H1 (cell line): ENCODE data around the gene VWF. TPM values are rescaled to one million over a fixed set of nuclear protein-coding genes. Genes with fewer than 3 reads are reported as not detected.

Source experiments
- CTCF ChIA-PET: fragments of 300-600 bp; sonication (Branson Sonifier 250); formaldehyde crosslinking; loops from one replicate; lab custom pipeline; 2021; ENCODE audit not compliant: partially characterized antibody; lab: Charles Lee
- POLR2A ChIA-PET: fragments of 300-600 bp; sonication (Branson Sonifier 250); formaldehyde crosslinking; loops from one replicate; lab custom pipeline; 2021; ENCODE audit warnings: inconsistent platforms; ENCODE audit not compliant: partially characterized antibody; lab: Charles Lee
- DNase-seq, 2 experiments: peaks; one replicate each; pipeline versions ENCODE4 v3.0.0 to v3.0.0-alpha.2; 2010 to 2022; ENCODE audit warnings: low spot score in 2 of 2, low read depth in 1 of 2, mixed read lengths in 1 of 2
- FAIRE-seq: peaks from 2 replicates; lab custom pipeline; 2011; peaks lifted over from hg19 to GRCh38; lab: Jason Lieb, UNC
- H2AFZ ChIP-seq: 2 replicates; pipeline ENCODE4 v1.8.1; 2012; ENCODE audit warnings: low read length, inconsistent platforms
- H2AK5ac ChIP-seq: 2 replicates; pipeline ENCODE4 v1.6.1; 2013; ENCODE audit warnings: low read depth, low read length
- H2BK120ac ChIP-seq: replicated peaks from 2 replicates; pipeline ENCODE3; 2013; ENCODE audit warnings: low read depth, low read length, inconsistent platforms
- H2BK12ac ChIP-seq: 2 replicates; pipeline ENCODE4 v1.6.1; 2013; ENCODE audit warnings: low read depth, low read length
- H2BK15ac ChIP-seq: 2 replicates; pipeline ENCODE4 v1.6.1; 2013; ENCODE audit warnings: low read length
- H2BK20ac ChIP-seq: 2 replicates; pipeline ENCODE4 v1.6.1; 2013; ENCODE audit warnings: low read length
- H2BK5ac ChIP-seq: 2 replicates; pipeline ENCODE4 v1.6.1; 2013; ENCODE audit warnings: low read depth, low read length
- H3K14ac ChIP-seq: 2 replicates; pipeline ENCODE4 v1.6.1; 2013; ENCODE audit warnings: inconsistent platforms; ENCODE audit not compliant: insufficient read length
- H3K18ac ChIP-seq: 2 replicates; pipeline ENCODE4 v1.6.1; 2013; ENCODE audit warnings: low read length; ENCODE audit errors: extremely low read depth
- H3K23ac ChIP-seq: 2 replicates; pipeline ENCODE4 v1.6.1; 2013; ENCODE audit warnings: inconsistent platforms; ENCODE audit not compliant: insufficient read length
- H3K23me2 ChIP-seq: 2 replicates; pipeline ENCODE4 v1.6.1; 2013; ENCODE audit warnings: low read depth, low read length
- H3K27ac ChIP-seq: 2 replicates; pipeline ENCODE4 v1.6.1; 2011; ENCODE audit warnings: low read depth, low read length, inconsistent platforms
- H3K27me3 ChIP-seq, 4 experiments: replicated peaks in 1 of 4; 1 replicate in 1 of 4; 2 replicates in 3 of 4; pipeline versions ENCODE4 v1.6.1 to v1.8.1; 2011 to 2013; ENCODE audit warnings: low read length in 3 of 4, mild to moderate bottlenecking in 3 of 4, inconsistent platforms in 2 of 4, mixed read lengths in 2 of 4, moderate library complexity in 1 of 4; ENCODE audit not compliant: control insufficient read depth in 3 of 4, insufficient read depth in 3 of 4; ENCODE audit errors: extremely low read depth in 1 of 4
- H3K36me3 ChIP-seq, 4 experiments: 2 replicates each; pipeline versions ENCODE4 v1.6.1 to v1.8.1; 2011 to 2013; ENCODE audit warnings: mild to moderate bottlenecking in 4 of 4, low read length in 3 of 4, moderate library complexity in 2 of 4, control low read depth in 1 of 4, inconsistent platforms in 1 of 4; ENCODE audit not compliant: insufficient read depth in 4 of 4, control insufficient read depth in 2 of 4
- H3K4ac ChIP-seq: replicated peaks from 2 replicates; pipeline ENCODE3; 2013; ENCODE audit warnings: low read length, low read depth, mixed read lengths, inconsistent platforms; ENCODE audit not compliant: insufficient read length
- H3K4me1 ChIP-seq, 4 experiments: replicated peaks in 1 of 4; 1 replicate in 1 of 4; 2 replicates in 3 of 4; pipeline versions ENCODE4 v1.6.1 to v1.8.1; 2011 to 2013; ENCODE audit warnings: low read length in 3 of 4, inconsistent platforms in 2 of 4, mixed read lengths in 1 of 4; ENCODE audit not compliant: insufficient read depth in 4 of 4, control insufficient read depth in 3 of 4
- H3K4me2 ChIP-seq, 2 experiments: 2 replicates each; pipeline versions ENCODE4 v1.6.1 to v1.8.1; 2011 to 2013; ENCODE audit warnings: low read depth in 2 of 2, low read length in 2 of 2, control low read depth in 1 of 2, inconsistent platforms in 1 of 2, mild to moderate bottlenecking in 1 of 2; ENCODE audit not compliant: insufficient read depth in 1 of 2
- H3K4me3 ChIP-seq, 4 experiments: fragments of 200-600, 300-600 bp in 1 of 4; sonication (generic), shearing (Covaris generic), sonication (Bioruptor Twin) in 1 of 4; 2 replicates each; pipeline versions ENCODE4 v1.5.1 to v1.8.1; 2011 to 2016; ENCODE audit warnings: low read length in 4 of 4, low read depth in 3 of 4, control low read depth in 2 of 4, inconsistent platforms in 2 of 4, mild to moderate bottlenecking in 2 of 4, mixed read lengths in 1 of 4, moderate library complexity in 1 of 4; ENCODE audit not compliant: insufficient read depth in 2 of 4; ENCODE audit errors: extremely low read depth in 1 of 4
- H3K56ac ChIP-seq: replicated peaks from 2 replicates; pipeline ENCODE3; 2013; ENCODE audit warnings: low read depth, mild to moderate bottlenecking, mixed read lengths, low read length, inconsistent platforms; ENCODE audit not compliant: insufficient read length
- H3K79me1 ChIP-seq: 2 replicates; pipeline ENCODE4 v1.6.1; 2013; ENCODE audit warnings: low read depth, low read length, control low read depth
- H3K79me2 ChIP-seq, 2 experiments: 2 replicates each; pipeline versions ENCODE4 v1.6.1 to v1.8.1; 2012 to 2013; ENCODE audit warnings: low read length in 2 of 2, mild to moderate bottlenecking in 2 of 2, inconsistent platforms in 1 of 2; ENCODE audit not compliant: insufficient read depth in 2 of 2, control insufficient read depth in 1 of 2
- H3K9ac ChIP-seq, 4 experiments: replicated peaks in 1 of 4; 1 replicate in 1 of 4; 2 replicates in 3 of 4; pipeline versions ENCODE4 v1.6.1 to v1.8.1; 2011 to 2013; ENCODE audit warnings: low read depth in 3 of 4, low read length in 3 of 4, control low read depth in 2 of 4, mild to moderate bottlenecking in 2 of 4, moderate library complexity in 2 of 4, inconsistent platforms in 1 of 4; ENCODE audit errors: extremely low read depth in 1 of 4
- H3K9me3 ChIP-seq, 2 experiments: 2 replicates each; pipeline versions ENCODE4 v1.6.1 to v1.8.1; 2012 to 2013; ENCODE audit warnings: mild to moderate bottlenecking in 2 of 2, moderate library complexity in 2 of 2, control low read depth in 1 of 2, inconsistent platforms in 1 of 2, low read depth in 1 of 2, low read length in 1 of 2, mixed read lengths in 1 of 2; ENCODE audit not compliant: insufficient read depth in 2 of 2
- H4K20me1 ChIP-seq, 2 experiments: replicated peaks in 1 of 2; 2 replicates each; pipeline versions ENCODE3 to v1.8.1; 2011 to 2013; ENCODE audit warnings: inconsistent platforms in 2 of 2, low read length in 2 of 2, mild to moderate bottlenecking in 1 of 2; ENCODE audit not compliant: insufficient read depth in 2 of 2, control insufficient read depth in 1 of 2
- H4K5ac ChIP-seq: 2 replicates; pipeline ENCODE4 v1.6.1; 2013; ENCODE audit warnings: low read length, low read depth, mixed read lengths, inconsistent platforms; ENCODE audit not compliant: insufficient read length
- H4K8ac ChIP-seq: 2 replicates; pipeline ENCODE4 v1.8.0; 2013; ENCODE audit warnings: mild to moderate bottlenecking, moderate library complexity, low read length, inconsistent platforms; ENCODE audit not compliant: insufficient read depth; ENCODE audit errors: extremely low read depth
- H4K91ac ChIP-seq: replicated peaks from 2 replicates; pipeline ENCODE3; 2013; ENCODE audit warnings: low read length, mixed read lengths, inconsistent platforms; ENCODE audit not compliant: insufficient read length
- ASH2L ChIP-seq: fragments of 200-600, 300-600 bp; sonication (generic); IDR thresholded peaks from one replicate; pipeline ENCODE4 v1.7.1; 2017; ENCODE audit warnings: low read length
- CBX5 ChIP-seq: fragments of 300-800, 300-1000 bp; sonication (generic); IDR thresholded peaks from 2 replicates; pipeline ENCODE4 v1.7.1; 2016; ENCODE audit warnings: antibody characterized with exemption, low read length, low read depth
- CBX8 ChIP-seq: fragments of 300-800, 300-1000 bp; sonication (generic); IDR thresholded peaks from 2 replicates; pipeline ENCODE4 v1.7.1; 2016; ENCODE audit warnings: low read depth, low read length, borderline replicate concordance
- CREB1 ChIP-seq: IDR thresholded peaks from 2 replicates; pipeline ENCODE4 v1.6.1; 2012; ENCODE audit warnings: inconsistent platforms
- EP300 ChIP-seq, 2 experiments: IDR thresholded peaks; 1 replicate in 1 of 2; 2 replicates in 1 of 2; pipeline ENCODE4 v1.6.1; 2011 to 2012; ENCODE audit warnings: low read depth in 2 of 2, low read length in 2 of 2, mild to moderate bottlenecking in 2 of 2, borderline replicate concordance in 1 of 2, inconsistent platforms in 1 of 2, moderate library complexity in 1 of 2
- HDAC6 ChIP-seq: IDR thresholded peaks from one replicate; pipeline ENCODE4 v1.7.1; 2012; ENCODE audit warnings: low read depth, mild to moderate bottlenecking, inconsistent platforms, low read length, moderate library complexity
- MAFK ChIP-seq: IDR thresholded peaks from 2 replicates; pipeline ENCODE4 v1.6.1; 2012; ENCODE audit warnings: low read depth, mild to moderate bottlenecking, improper control_type of control experiment, low read length
- POLR2AphosphoS5 ChIP-seq: IDR thresholded peaks from 2 replicates; pipeline ENCODE4 v1.6.1; 2011; ENCODE audit warnings: low read depth, low read length
- RAD21 ChIP-seq, 2 experiments: IDR thresholded peaks in 1 of 2; conservative IDR thresholded peaks in 1 of 2; 2 replicates each; pipeline ENCODE4 v1.6.1; 2011; ENCODE audit warnings: low read depth in 2 of 2, low read length in 2 of 2, improper control_type of control experiment in 1 of 2, inconsistent platforms in 1 of 2, mild to moderate bottlenecking in 1 of 2, moderate library complexity in 1 of 2
- WGBS, 2 experiments: shearing (Covaris generic) in 1 of 2; methylation state at CpG; one replicate each; pipeline versions ENCODE4 v1.1.6 to v1.1.7; 2013 to 2015; ENCODE audit warnings: low lambda C conversion rate in 2 of 2, mixed read lengths in 2 of 2, inconsistent platforms in 1 of 2, low coverage in 1 of 2, missing lambda C conversion rate in 1 of 2; ENCODE audit not compliant: insufficient replicate concordance in 2 of 2, insufficient coverage in 1 of 2, insufficient read length in 1 of 2; ENCODE audit errors: extremely low coverage in 1 of 2, missing lambda C conversion rate in 1 of 2; 5-methylcytosine and 5-hydroxymethylcytosine counted together
- polyA plus RNA-seq, 7 experiments: library from polyadenylated mRNA; depleted of rRNA in 3 of 7; stranded (reverse) in 5 of 7; unstranded in 2 of 7; fragments of >200 nt in 5 of 7; fragments of 200-250 nt in 2 of 7; gene quantifications; 1 replicate in 5 of 7; 2 replicates in 1 of 7; 4 replicates in 1 of 7; pipeline versions ENCODE4 v1.2.1 to v1.2.3, GENCODE V29; 2011 to 2013; ENCODE audit warnings: missing spikeins in 2 of 7, mixed read lengths in 2 of 7
- total RNA-seq: library from RNA; stranded (reverse); fragmentation: NEBNext Ultra II Directional; extraction: Animal tissue kit (Norgen Biotek cat#: 25700); gene quantifications from 2 replicates; pipeline ENCODE4 v1.2.1, GENCODE V29; 2021

The VWF gene
- total and polyA plus RNA-seq, 2 of the 8 experiments (the other 6 are each of a cell fraction or from before 2014, with no cell fraction given), result 0.39 to 0.60 TPM

DNA sequence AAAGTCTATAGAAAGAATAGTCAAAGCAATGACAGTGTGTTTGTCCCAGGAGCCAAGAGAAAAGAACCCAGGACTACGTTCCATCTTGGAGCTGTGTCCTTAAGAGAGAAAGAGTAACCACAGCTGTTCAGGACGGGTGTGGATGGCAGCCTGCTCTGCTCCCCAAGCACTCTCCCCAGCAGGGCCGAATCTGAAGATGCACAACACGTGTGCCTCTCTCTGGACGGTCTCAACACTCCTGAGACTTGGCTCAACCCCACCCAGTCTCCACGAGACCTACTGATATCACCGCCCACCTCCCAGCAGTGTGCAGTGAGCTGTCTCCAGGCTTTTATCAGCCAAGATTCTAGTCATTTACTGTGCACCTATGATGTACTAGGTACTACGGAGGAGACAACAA lies 152.1 kb downstream of the VWF start:
- Histone ChIP-seq H3K4me1 (no peaks in the 10 kb centered on the region), H2BK12ac (no peak overlapping the region), H3K56ac (no peak overlapping the region), H3K4me3 (no peak overlapping the region), H4K91ac (no peak overlapping the region), H4K20me1 (no peaks in the 10 kb centered on the region), H3K23me2 (no peaks in the 10 kb centered on the region), H3K18ac (no peak overlapping the region), H4K5ac (no peak overlapping the region), H3K9me3 (no peaks in the 10 kb centered on the region), H2AFZ (no peak overlapping the region), H3K27ac (no peak overlapping the region), H3K79me1 (no peaks in the 10 kb centered on the region), H2BK20ac (no peak overlapping the region), H3K4me2 (no peak overlapping the region), H3K9ac (no peak overlapping the region), H3K23ac (no peak overlapping the region), H3K27me3 (peaks cover 0 to 2% (median 0%) of the 10 kb centered on the region in 4 experiments; a peak in 1 of 7 replicates), H4K8ac (no peak overlapping the region), H3K36me3 (no peaks in the 10 kb centered on the region), H2BK120ac (no peak overlapping the region), H2BK15ac (no peak overlapping the region), H3K14ac (no peak overlapping the region), H3K4ac (no peak overlapping the region), H2AK5ac (no peak overlapping the region), H3K79me2 (no peaks in the 10 kb centered on the region), H2BK5ac (no peak overlapping the region)
- no peak for DNase-seq
- no peak for FAIRE-seq
- CTCF ChIA-PET, result interaction anchor here (0.6 to 2.9 kb wide), 3 partner anchors 16 to 67 kb away, joined by 3 to 8 read pairs (median 4); no protein-coding TSS in a partner anchor
- POLR2A ChIA-PET, result interaction anchor here (1.2 to 1.9 kb wide), 2 partner anchors 9 to 28 kb away, joined by 3 to 5 read pairs; partner anchors contain the start of gene ANO2
- WGBS, 2 experiments, result 73% methylated on average over 8 of the region's 8 CpGs; no CpG with 5 or more reads in 1 of the 2 experiments
- no peak for TF ChIP-seq CBX5
- no peak for TF ChIP-seq HDAC6
- no peak for TF ChIP-seq CBX8
- no peak for TF ChIP-seq RAD21 (IDR thresholded peaks at IDR 0.05 in 1 of 2, conservative IDR thresholded peaks at IDR 0.05 in 1 of 2; ENCODE audit: low read depth in 2 of 2, low read length in 2 of 2)
- no peak for TF ChIP-seq ASH2L
- TF ChIP-seq CREB1, result no peak
- no peak for TF ChIP-seq MAFK
- no peak for TF ChIP-seq POLR2AphosphoS5
- TF ChIP-seq EP300 (IDR thresholded peaks at IDR 0.05; ENCODE audit: borderline replicate concordance in 1 of 2, low read depth in 2 of 2, low read length in 2 of 2), result no peak
